ENCODE measurements around the gene CRIM1.
A peak's percentile ranks its signal among the peaks of the same experiment; 100 is the strongest.
"Not testable (repeated sequence)": the region's sequence is repeated elsewhere in the genome, so short reads cannot be mapped to it uniquely, and the experiment has no call there.

Gene CRIM1

GRCh38 chr2:36351736-36352349 lies 3.7 kb upstream of the CRIM1 start:
- DNase-seq (ENCODE audit: low spot score), result peak; percentile 23

GRCh38 chr2:36352701-36353100 lies 2.9 kb upstream of the CRIM1 start:
- no peak for DNase-seq (ENCODE audit: low spot score)

DNA sequence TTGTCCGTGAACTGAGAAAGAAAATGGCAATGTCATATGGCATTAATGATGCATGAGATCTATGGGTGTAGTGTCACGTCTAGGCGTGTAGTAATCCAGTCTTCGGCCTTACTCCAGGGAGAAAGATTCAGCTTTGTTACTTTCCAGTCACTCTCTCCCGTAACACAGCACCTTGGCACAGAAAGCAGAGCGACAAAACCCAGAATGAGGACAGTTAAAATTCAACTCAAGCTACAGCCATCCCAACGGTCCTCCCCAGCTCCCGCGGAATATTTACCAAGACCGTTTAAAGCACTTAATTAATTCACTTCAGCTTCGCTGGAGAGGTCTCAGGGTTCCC lies 797 bp upstream of the CRIM1 start:
- DNase-seq (ENCODE audit: low spot score), result no peak

GRCh38 chr2:36355890-36356297 lies 316 bp downstream of the CRIM1 start:
- no peak for DNase-seq (ENCODE audit: low spot score)

- peak; percentile 18 for DNase-seq (ENCODE audit: low spot score)
Measured at GRCh38 chr2:36356298-36356989, 866 bp downstream of the CRIM1 start.

DNA sequence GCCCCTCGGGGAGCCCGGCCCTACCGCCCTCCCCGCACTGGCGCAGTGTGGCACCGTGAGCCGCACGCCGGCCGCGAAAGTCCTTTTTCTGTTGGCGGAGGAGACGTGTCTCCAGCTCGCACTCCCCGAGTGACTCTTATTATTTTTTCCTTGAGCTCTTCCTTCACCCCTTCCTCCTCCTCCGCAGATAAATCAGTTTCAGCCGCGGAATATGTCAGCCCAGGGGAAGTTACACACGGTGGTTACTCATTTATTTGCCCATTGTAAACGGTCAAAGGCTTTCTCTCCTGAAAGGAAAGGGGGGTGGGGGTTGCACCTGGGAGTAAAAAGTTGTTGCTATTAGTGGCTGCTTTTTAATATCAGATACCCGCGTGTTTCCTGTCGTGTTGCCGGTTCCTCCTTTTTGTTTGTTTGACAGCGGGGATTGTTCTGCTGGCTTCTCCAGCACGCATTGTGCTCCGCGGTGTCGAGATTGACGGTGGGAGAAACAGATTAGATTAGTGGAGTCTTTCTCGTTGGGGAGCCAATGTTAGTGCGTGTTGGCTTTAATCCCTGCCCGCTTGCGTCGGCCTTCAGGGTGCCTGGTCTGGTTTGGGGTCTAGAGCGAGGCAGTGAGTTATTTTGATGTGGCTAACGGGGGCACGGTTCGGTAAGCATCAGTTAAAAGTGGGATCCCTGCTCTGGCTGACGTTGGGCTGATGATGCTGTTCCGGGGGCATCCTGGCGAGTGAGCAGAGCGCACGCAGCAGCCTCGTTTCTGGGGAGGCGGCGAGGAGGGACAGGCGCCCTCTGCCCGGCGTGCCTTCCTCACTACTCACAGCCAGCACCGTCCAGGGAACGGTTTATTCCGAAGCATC lies 1.6 kb downstream of the CRIM1 start:
- DNase-seq (ENCODE audit: low spot score), result peak; percentile 29

GRCh38 chr2:36357847-36358659 lies 2.5 kb downstream of the CRIM1 start:
- no peak for DNase-seq (ENCODE audit: low spot score)

DNA sequence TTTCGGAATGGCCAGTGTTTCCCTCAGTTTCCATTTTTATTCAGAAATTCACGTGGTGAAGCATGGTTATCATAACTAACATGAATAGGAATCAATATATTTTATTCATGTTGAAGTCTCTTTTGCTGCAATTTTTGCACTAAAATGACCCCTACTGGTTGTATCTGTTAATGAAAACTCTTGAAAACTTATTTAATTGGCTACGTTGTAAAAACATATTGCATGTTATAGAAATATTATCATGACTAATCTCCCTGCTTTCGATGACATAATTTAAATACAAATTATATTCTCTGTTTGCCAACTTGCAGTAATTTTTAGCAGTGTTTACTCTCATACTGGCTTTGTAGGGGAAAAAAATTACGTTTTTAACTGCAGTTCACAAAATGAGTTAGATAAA lies 3.5 kb downstream of the CRIM1 start:
- no peak for DNase-seq (ENCODE audit: low spot score)

DNA sequence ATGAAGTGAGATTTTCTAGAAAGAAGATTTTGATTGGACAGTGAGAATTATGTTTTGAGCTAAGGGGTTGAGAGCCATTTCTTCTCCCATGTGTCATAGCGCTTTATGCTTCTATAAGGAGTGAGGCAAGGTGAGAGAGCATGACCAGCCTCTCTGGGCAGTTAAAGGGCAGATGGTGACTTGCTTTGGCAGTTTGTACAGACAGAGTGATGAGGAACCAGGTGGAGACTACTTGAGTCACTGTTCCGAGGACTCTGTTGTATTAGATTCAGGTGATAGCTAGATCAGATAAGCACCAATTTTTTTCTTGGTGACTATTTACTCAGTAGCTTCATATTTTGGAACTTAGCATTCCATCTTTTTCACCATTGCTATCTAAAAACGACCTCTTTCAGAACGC lies 4.5 kb downstream of the CRIM1 start:
- no peak for DNase-seq (ENCODE audit: low spot score)

GRCh38 chr2:36360834-36361233 lies 5.3 kb downstream of the CRIM1 start:
- DNase-seq (ENCODE audit: low spot score), result no peak

DNA sequence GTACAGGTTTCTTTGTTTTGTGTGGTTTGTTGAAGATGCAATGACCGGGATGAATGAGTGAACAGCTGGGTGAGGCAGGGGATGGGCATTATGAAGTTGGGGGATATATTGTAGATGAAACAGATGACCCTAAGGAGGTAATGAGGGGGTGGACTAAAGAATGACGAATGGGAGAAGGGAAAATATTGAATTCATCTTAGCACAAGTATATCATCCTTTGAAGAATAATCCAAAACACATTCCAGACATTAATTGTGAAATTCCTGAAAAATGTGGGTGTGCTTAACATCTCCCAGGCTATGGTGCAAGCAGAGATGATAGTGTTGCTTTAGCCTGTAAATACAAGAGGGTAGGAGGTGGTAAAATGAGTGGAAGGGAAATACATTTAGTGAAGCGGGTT lies 5.8 kb downstream of the CRIM1 start:
- no peak for DNase-seq (ENCODE audit: low spot score)

DNA sequence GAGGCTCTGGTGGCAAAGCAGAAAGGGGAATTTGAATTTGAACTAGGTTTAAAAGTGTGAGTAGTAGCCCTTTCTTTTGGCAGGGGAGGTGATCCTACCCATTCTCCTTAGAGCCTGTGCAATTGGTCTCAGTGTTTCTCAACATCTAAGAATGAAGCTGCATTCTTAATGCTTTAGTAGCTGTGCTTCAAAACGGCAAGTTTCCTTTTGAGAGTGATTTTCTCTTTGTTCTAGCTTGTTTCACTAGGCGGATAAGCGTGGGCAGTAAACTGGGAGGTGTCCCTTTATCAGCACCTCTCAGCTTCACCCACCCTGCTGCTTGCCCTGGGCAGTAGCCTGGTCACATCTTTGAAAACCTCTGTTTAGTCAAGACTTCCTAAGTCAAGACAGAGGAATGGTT lies 6.7 kb downstream of the CRIM1 start:
- DNase-seq (ENCODE audit: low spot score), result no peak

- DNase-seq (ENCODE audit: low spot score), result not testable (repeated sequence)
Measured at GRCh38 chr2:36363085-36363484, 7.5 kb downstream of the CRIM1 start.

- no peak for DNase-seq (ENCODE audit: low spot score)
Measured at GRCh38 chr2:36366491-36367120, 11.0 kb downstream of the CRIM1 start.

DNA sequence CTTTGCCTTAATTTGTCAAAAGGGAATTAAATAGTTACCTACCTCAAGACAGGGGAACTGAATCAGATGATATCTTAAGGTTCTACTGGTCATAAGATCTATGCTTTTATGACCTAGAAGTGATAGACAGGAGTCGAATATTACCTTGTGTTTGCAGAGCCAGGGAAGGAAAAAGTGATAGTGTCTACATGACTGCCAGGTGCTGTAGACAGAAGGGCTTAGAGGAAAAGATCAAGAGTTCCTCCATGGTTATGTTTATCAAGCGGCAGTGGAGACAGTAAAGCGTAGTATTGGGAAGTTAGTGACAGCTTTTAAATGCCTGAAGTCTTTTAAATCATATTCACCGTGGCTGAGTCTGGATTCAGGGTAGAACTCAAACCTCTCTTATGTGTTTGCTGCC lies 11.9 kb downstream of the CRIM1 start:
- DNase-seq (ENCODE audit: low spot score), result no peak

DNA sequence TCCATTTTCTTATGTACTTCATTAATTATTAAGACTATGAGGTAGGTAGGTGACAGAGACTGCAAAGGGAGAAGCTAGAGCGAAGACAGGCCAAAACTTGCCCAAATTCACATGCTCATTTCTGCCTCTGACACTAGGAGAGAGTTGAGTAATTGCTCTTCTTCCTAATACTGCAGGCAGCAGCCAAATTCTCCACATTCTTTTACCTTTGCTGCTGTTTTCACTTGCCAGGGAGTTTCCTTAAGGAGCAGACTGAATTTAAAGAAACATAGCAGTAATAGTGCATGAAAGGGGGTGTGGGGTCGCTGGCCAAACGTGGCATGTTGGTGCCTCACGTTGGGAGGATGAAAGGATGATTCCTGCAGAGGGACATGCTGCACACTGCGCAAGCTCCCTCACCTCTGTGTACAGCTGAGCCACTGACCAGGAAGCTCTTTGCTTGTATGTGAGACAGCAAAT lies 12.3 kb downstream of the CRIM1 start:
- DNase-seq (ENCODE audit: low spot score), result no peak

- no peak for DNase-seq (ENCODE audit: low spot score)
Measured at GRCh38 chr2:36368438-36368837, 12.9 kb downstream of the CRIM1 start.

- no peak for DNase-seq (ENCODE audit: low spot score)
Measured at GRCh38 chr2:36369163-36369562, 13.6 kb downstream of the CRIM1 start.

GRCh38 chr2:36369716-36370115 lies 14.1 kb downstream of the CRIM1 start:
- DNase-seq (ENCODE audit: low spot score), result no peak

- DNase-seq (ENCODE audit: low spot score), result no peak
Measured at GRCh38 chr2:36370281-36370680, 14.7 kb downstream of the CRIM1 start.

DNA sequence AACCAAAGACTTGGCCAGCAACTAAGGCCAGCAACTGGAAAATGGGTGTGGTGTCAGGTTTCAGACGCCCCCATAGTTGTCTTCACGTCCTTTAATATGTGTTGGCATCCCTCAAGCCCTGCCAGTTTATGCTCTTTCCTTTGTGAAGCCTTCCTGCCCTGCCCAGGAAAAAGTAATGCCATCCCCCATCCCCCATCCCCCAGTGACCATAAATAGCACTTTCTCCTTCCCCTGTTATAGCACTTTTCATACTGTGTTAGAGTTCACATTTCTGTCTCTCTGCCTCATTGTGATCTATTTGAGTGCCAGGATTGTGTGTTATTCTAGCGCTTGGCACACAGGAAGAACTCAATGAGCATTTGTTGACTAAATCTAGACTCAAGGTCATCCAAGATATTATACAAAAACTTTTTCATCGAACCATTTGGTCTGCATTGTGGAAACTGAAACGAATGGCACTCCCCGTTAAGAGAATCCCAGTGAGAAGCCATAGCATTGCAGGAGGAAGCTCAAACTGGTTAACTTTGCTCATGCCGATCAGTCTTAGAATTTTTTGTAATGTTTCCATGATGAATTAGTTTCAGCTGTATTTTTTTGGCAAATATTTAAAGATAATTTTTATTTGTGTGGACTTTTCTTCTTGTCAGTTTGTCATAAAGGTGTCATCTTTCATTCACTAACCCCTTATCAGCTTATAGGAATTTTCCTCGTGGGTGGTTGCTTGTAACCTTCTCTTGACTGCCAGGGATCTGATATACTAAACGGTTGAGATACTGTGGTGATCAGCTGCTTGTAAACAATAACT lies 15.7 kb downstream of the CRIM1 start:
- no peak for DNase-seq (ENCODE audit: low spot score)

Data from germinal center (tissue), 1 donor.